ENCODE measurements around the gene METTL24.
"Not testable (repeated sequence)": the region's sequence is repeated elsewhere in the genome, so short reads cannot be mapped to it uniquely, and the experiment has no call there.

METTL24 gene

DNA sequence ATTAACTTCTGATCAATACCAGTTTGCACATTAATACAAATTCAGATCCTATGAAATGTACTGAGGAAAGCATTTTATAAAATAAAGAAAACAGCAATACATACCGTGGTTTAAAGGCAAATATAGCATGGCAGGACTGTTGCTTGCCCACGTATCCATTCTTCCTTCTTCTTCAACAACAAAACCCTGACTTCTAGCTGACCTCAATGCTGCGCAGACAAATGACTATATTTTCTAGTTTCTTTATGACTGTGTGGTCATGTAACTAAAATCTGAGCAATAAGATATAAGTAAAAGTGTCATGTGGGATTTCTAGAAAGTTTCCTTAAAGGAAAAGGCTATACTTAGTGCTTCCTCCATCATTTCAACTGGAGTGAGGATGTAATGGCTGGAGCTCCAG, 92.9 kb downstream of the METTL24 start:
- H3K4me1 ChIP-seq (ENCODE audit: control insufficient read depth, insufficient read depth, low read length), result no peaks in the 10 kb centered on the region
- DNase-seq (ENCODE audit: low read depth), result no peak
- peaks cover 4% of the 10 kb centered on the region for H3K9me3 ChIP-seq (ENCODE audit: control insufficient read depth, low read length)
- H3K27me3 ChIP-seq (replicated peaks; ENCODE audit: control insufficient read depth, insufficient read depth, low read length), result no peaks in the 10 kb centered on the region
- H3K9ac ChIP-seq (ENCODE audit: low read length), result no peak overlapping the region
- H3K36me3 ChIP-seq (ENCODE audit: control insufficient read depth, insufficient read depth, low read length, severe bottlenecking), result no peaks in the 10 kb centered on the region
- H3K4me3 ChIP-seq (ENCODE audit: low read length), result no peak overlapping the region

DNA sequence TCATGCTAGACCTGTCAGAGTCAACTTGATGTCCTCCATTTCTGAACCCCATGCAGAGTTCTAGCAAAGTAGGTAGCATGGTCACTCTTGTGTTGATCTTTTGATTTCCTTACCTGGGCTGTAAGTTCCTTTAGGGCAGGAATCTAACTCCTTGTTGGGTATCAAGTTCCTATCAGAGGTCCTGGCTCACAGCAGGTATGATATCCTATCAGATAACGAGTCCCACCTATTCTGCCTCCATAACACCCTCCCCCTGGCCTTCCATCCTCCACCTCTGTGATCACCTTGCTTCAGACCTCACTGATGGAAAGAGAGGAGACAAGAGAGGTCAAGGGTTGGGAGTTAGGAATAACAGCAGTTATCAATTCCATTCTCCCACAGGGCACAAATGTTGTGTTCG, 101.8 kb downstream of the METTL24 start:
- Histone ChIP-seq H3K9me3 (ENCODE audit: control insufficient read depth, low read length) (no peaks in the 10 kb centered on the region), H3K4me3 (ENCODE audit: low read length) (no peak overlapping the region), H3K27me3 (replicated peaks; ENCODE audit: control insufficient read depth, insufficient read depth, low read length) (no peaks in the 10 kb centered on the region), H3K4me1 (ENCODE audit: control insufficient read depth, insufficient read depth, low read length) (no peaks in the 10 kb centered on the region), H3K9ac (ENCODE audit: low read length) (no peak overlapping the region), H3K36me3 (ENCODE audit: control insufficient read depth, insufficient read depth, low read length, severe bottlenecking) (no peaks in the 10 kb centered on the region)
- no peak for DNase-seq (ENCODE audit: low read depth)

GRCh38 chr6:110255211-110255750, 102.9 kb downstream of the METTL24 start:
- Histone ChIP-seq H3K9me3 (ENCODE audit: control insufficient read depth, low read length) (no peaks in the 10 kb centered on the region), H3K4me1 (ENCODE audit: control insufficient read depth, insufficient read depth, low read length) (no peaks in the 10 kb centered on the region), H3K9ac (ENCODE audit: low read length) (no peak overlapping the region), H3K27me3 (replicated peaks; ENCODE audit: control insufficient read depth, insufficient read depth, low read length) (no peaks in the 10 kb centered on the region), H3K36me3 (ENCODE audit: control insufficient read depth, insufficient read depth, low read length, severe bottlenecking) (no peaks in the 10 kb centered on the region), H3K4me3 (ENCODE audit: low read length) (no peak overlapping the region)
- DNase-seq (ENCODE audit: low read depth), result peak; percentile 53

DNA sequence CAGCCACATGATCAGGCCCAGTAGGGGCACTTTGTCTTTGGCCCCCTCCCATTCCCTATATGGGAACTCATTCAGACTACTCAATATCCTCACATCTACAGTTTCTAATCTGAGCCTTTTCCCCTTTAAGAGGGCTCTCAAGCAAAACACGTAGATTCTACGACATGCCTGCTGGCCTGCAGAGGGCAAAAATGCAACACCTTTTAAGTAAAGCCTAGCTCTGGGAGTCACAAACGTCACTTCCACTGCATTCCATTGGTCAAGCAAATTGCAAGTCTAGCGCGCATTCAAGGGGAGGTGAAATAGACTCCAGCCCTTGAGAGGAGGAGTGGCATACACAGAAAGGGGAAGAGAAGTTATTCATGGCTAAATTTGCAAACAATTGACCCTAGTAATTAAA, 107.3 kb downstream of the METTL24 start:
- H3K4me3 ChIP-seq (ENCODE audit: low read length), result no peak overlapping the region
- H3K9ac ChIP-seq (ENCODE audit: low read length), result no peak overlapping the region
- no peaks in the 10 kb centered on the region for H3K9me3 ChIP-seq (ENCODE audit: control insufficient read depth, low read length)
- no peaks in the 10 kb centered on the region for H3K36me3 ChIP-seq (ENCODE audit: control insufficient read depth, insufficient read depth, low read length, severe bottlenecking)
- H3K4me1 ChIP-seq (ENCODE audit: control insufficient read depth, insufficient read depth, low read length), result peaks cover 6% of the 10 kb centered on the region
- DNase-seq (ENCODE audit: low read depth), result no peak
- no peaks in the 10 kb centered on the region for H3K27me3 ChIP-seq (replicated peaks; ENCODE audit: control insufficient read depth, insufficient read depth, low read length)

GRCh38 chr6:110250058-110250457, 108.1 kb downstream of the METTL24 start:
- no peaks in the 10 kb centered on the region for H3K9me3 ChIP-seq (ENCODE audit: control insufficient read depth, low read length)
- H3K27me3 ChIP-seq (replicated peaks; ENCODE audit: control insufficient read depth, insufficient read depth, low read length), result no peaks in the 10 kb centered on the region
- no peak for DNase-seq (ENCODE audit: low read depth)
- no peaks in the 10 kb centered on the region for H3K36me3 ChIP-seq (ENCODE audit: control insufficient read depth, insufficient read depth, low read length, severe bottlenecking)
- H3K9ac ChIP-seq (ENCODE audit: low read length), result no peak overlapping the region
- no peak overlapping the region for H3K4me3 ChIP-seq (ENCODE audit: low read length)
- H3K4me1 ChIP-seq (ENCODE audit: control insufficient read depth, insufficient read depth, low read length), result peaks cover 8% of the 10 kb centered on the region

- H3K9me3 ChIP-seq (ENCODE audit: control insufficient read depth, low read length), result no peaks in the 10 kb centered on the region
- peaks cover 8% of the 10 kb centered on the region for H3K4me1 ChIP-seq (ENCODE audit: control insufficient read depth, insufficient read depth, low read length)
- H3K9ac ChIP-seq (ENCODE audit: low read length), result no peak overlapping the region
- DNase-seq (ENCODE audit: low read depth), result no peak
- no peaks in the 10 kb centered on the region for H3K36me3 ChIP-seq (ENCODE audit: control insufficient read depth, insufficient read depth, low read length, severe bottlenecking)
- H3K4me3 ChIP-seq (ENCODE audit: low read length), result no peak overlapping the region
- no peaks in the 10 kb centered on the region for H3K27me3 ChIP-seq (replicated peaks; ENCODE audit: control insufficient read depth, insufficient read depth, low read length)
These were observed 111.1 kb downstream of the METTL24 start for GRCh38 chr6:110246900-110247546.

- peaks cover 8% of the 10 kb centered on the region for H3K4me1 ChIP-seq (ENCODE audit: control insufficient read depth, insufficient read depth, low read length)
- H3K9me3 ChIP-seq (ENCODE audit: control insufficient read depth, low read length), result no peaks in the 10 kb centered on the region
- H3K4me3 ChIP-seq (ENCODE audit: low read length), result no peak overlapping the region
- H3K27me3 ChIP-seq (replicated peaks; ENCODE audit: control insufficient read depth, insufficient read depth, low read length), result no peaks in the 10 kb centered on the region
- no peak overlapping the region for H3K9ac ChIP-seq (ENCODE audit: low read length)
- no peaks in the 10 kb centered on the region for H3K36me3 ChIP-seq (ENCODE audit: control insufficient read depth, insufficient read depth, low read length, severe bottlenecking)
- no peak for DNase-seq (ENCODE audit: low read depth)
These were observed 111.8 kb downstream of the METTL24 start for GRCh38 chr6:110246378-110246777.

GRCh38 chr6:110244621-110245020, 113.5 kb downstream of the METTL24 start:
- H3K27me3 ChIP-seq (replicated peaks; ENCODE audit: control insufficient read depth, insufficient read depth, low read length); H3K4me1 ChIP-seq (ENCODE audit: control insufficient read depth, insufficient read depth, low read length); H3K4me3 ChIP-seq (ENCODE audit: low read length); DNase-seq (ENCODE audit: low read depth); H3K9ac ChIP-seq (ENCODE audit: low read length); H3K9me3 ChIP-seq (ENCODE audit: control insufficient read depth, low read length); H3K36me3 ChIP-seq (ENCODE audit: control insufficient read depth, insufficient read depth, low read length, severe bottlenecking): not testable (repeated sequence)

DNA sequence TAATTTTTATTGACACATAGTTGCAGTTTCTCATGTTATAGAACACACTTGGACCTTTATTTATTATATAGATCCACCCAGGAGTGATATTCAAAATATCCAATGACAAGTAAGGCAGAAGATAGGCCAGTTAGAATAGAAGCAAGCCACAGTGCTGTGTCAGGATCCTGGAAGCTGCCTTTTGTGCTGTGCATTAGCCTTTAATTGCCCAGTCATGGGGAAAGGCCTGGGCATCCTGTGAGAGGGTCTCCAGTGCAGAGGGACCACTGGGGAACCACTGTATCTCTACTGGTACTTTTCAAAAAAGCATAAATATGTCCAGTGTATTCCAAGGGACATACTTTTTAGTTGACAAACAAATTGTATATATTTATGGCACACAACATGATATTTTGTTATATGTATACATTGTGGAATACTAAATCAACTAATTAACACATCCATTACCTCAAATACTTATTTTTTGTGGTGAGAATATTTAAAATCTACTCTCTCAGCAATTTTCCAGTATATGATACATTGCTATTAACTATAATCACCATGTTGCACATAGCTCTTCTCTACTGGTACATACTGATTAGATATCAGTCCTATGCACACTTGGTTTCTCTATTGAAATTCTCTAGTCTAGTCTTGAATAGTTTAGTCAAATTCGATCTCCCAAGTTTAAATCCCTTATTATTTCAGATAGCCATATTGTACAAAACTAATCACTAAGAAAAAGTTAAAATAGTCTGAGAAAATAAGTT, 118.4 kb downstream of the METTL24 start:
- Histone ChIP-seq H3K4me3 (ENCODE audit: low read length) (no peak overlapping the region), H3K36me3 (ENCODE audit: control insufficient read depth, insufficient read depth, low read length, severe bottlenecking) (peaks cover 4% of the 10 kb centered on the region), H3K9ac (ENCODE audit: low read length) (no peak overlapping the region), H3K27me3 (replicated peaks; ENCODE audit: control insufficient read depth, insufficient read depth, low read length) (no peaks in the 10 kb centered on the region), H3K9me3 (ENCODE audit: control insufficient read depth, low read length) (no peaks in the 10 kb centered on the region), H3K4me1 (ENCODE audit: control insufficient read depth, insufficient read depth, low read length) (no peaks in the 10 kb centered on the region)
- DNase-seq (ENCODE audit: low read depth), result no peak

- H3K4me1 ChIP-seq (ENCODE audit: control insufficient read depth, insufficient read depth, low read length), result peaks cover 19% of the 10 kb centered on the region
- DNase-seq (ENCODE audit: low read depth); H3K27me3 ChIP-seq (replicated peaks; ENCODE audit: control insufficient read depth, insufficient read depth, low read length); H3K9ac ChIP-seq (ENCODE audit: low read length); H3K36me3 ChIP-seq (ENCODE audit: control insufficient read depth, insufficient read depth, low read length, severe bottlenecking); H3K4me3 ChIP-seq (ENCODE audit: low read length); H3K9me3 ChIP-seq (ENCODE audit: control insufficient read depth, low read length): not testable (repeated sequence)
These were observed 122.1 kb downstream of the METTL24 start for GRCh38 chr6:110236007-110236406.

DNA sequence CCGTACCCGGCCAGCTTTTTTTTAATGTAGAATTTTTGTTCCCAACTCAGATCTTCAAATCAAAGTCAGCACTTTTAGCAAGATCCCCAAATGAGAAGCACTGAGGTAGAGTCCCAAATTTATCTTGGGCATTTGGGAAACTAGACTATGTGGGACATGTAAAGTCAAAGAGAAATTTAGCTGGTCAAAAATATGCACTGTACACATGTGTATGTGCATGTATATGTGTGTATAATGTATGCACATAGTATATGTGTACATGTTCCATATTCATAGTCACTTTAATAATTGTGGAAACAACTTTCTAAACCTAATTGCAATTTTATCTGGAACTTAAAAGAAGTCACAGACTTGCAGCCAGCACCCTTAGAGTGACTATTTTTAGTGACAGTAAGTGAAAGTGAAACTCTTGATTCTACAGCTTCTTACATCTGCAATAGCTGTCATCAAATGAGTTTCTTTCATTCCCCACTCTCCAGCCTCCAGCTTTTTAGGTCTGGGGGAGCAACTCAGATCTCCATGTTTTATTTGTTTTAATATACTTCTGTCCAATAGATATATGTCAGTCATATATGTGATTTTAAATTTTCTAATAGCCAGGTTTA, 124.3 kb downstream of the METTL24 start:
- peak; percentile 45 for DNase-seq (ENCODE audit: low read depth)
- peak overlapping the region; percentile 46 for H3K4me3 ChIP-seq (ENCODE audit: low read length)

More for the DNA sequence above, 124.3 kb downstream of the METTL24 start:
- Histone ChIP-seq H3K36me3 (ENCODE audit: control insufficient read depth, insufficient read depth, low read length, severe bottlenecking) (peaks cover 15% of the 10 kb centered on the region), H3K9me3 (ENCODE audit: control insufficient read depth, low read length) (no peaks in the 10 kb centered on the region), H3K4me1 (ENCODE audit: control insufficient read depth, insufficient read depth, low read length) (peaks cover 19% of the 10 kb centered on the region), H3K9ac (ENCODE audit: low read length) (peak overlapping the region; percentile 1), H3K27me3 (replicated peaks; ENCODE audit: control insufficient read depth, insufficient read depth, low read length) (no peaks in the 10 kb centered on the region)

All from adipocyte (in vitro differentiated cells).